DMS 273 (cell line): ENCODE measurements around the gene PHOX2B.
"Not testable (repeated sequence)": the region's sequence is repeated elsewhere in the genome, so short reads cannot be mapped to it uniquely, and the experiment has no call there.

Experiments used
- DNase-seq: peaks from one replicate; lab custom pipeline; 2025; ENCODE audit not compliant: unreplicated experiment; lab: John Stamatoyannopoulos, UW

Gene PHOX2B

GRCh38 chr4:41714364-41715000, 34.0 kb downstream of the PHOX2B start:
- no peak for DNase-seq

- DNase-seq = no peak
These were observed 34.8 kb downstream of the PHOX2B start for GRCh38 chr4:41713768-41714167.

- DNase-seq = no peak
These were observed 36.1 kb downstream of the PHOX2B start for GRCh38 chr4:41712425-41712824.

- DNase-seq = not testable (repeated sequence)
These were observed 36.9 kb downstream of the PHOX2B start for GRCh38 chr4:41711654-41712053.

GRCh38 chr4:41709844-41710481, 38.6 kb downstream of the PHOX2B start:
- peak; percentile 56 for DNase-seq

GRCh38 chr4:41703785-41704184, 44.7 kb downstream of the PHOX2B start:
- DNase-seq = no peak

GRCh38 chr4:41702770-41703169, 45.8 kb downstream of the PHOX2B start:
- peak; percentile 2 for DNase-seq

GRCh38 chr4:41701983-41702382, 46.5 kb downstream of the PHOX2B start:
- DNase-seq = no peak

- no peak for DNase-seq
These were observed 51.8 kb downstream of the PHOX2B start for GRCh38 chr4:41696763-41697162.

- no peak for DNase-seq
These were observed 52.4 kb downstream of the PHOX2B start for GRCh38 chr4:41696131-41696530.
